SK-N-MC (cell line): ENCODE data around the gene CR1L.
"Not testable (repeated sequence)": the region's sequence is repeated elsewhere in the genome, so short reads cannot be mapped to it uniquely, and the experiment has no call there.

Source experiments
- DNase-seq: peaks from one replicate; pipeline ENCODE4 v3.0.0-alpha.2; 2011; ENCODE audit warnings: low read depth, low spot score
- H3K27ac ChIP-seq: fragments of 200-600 bp; sonication (generic); 2 replicates; pipeline ENCODE4 v1.5.1; 2016; ENCODE audit warnings: mixed run types
- H3K36me3 ChIP-seq: fragments of 200-600 bp; sonication (generic); 2 replicates; pipeline ENCODE4 v1.6.1; 2017; ENCODE audit warnings: antibody characterized with exemption, low read length, mixed read lengths; ENCODE audit not compliant: insufficient read depth
- H3K4me3 ChIP-seq: fragments of 200-600 bp; sonication (generic); 2 replicates; pipeline ENCODE4 v1.5.1; 2016
- H3K9ac ChIP-seq: fragments of 200-600 bp; sonication (generic); 2 replicates; pipeline ENCODE4 v1.8.0; 2017; ENCODE audit warnings: mixed run types, mixed read lengths; ENCODE audit not compliant: insufficient read length
- H3K9me3 ChIP-seq: fragments of 200-600 bp; sonication (generic); 2 replicates; pipeline ENCODE4 v1.6.1; 2017; ENCODE audit warnings: low read depth, mild to moderate bottlenecking, antibody characterized with exemption, low read length, moderate library complexity, mixed read lengths
- EZH2 ChIP-seq: fragments of 200-600 bp; sonication (generic); IDR thresholded peaks from one replicate; pipeline ENCODE4 v1.6.1; 2017; ENCODE audit warnings: antibody characterized with exemption
- FOXP2 ChIP-seq: optimal IDR thresholded peaks from 2 replicates; pipeline ENCODE3; 2011; ENCODE audit warnings: mild to moderate bottlenecking, moderate library complexity; ENCODE audit not compliant: insufficient read depth; ENCODE audit errors: extremely low read length, control extremely low read depth
- POLR2AphosphoS5 ChIP-seq: IDR thresholded peaks from 2 replicates; pipeline ENCODE4 v1.6.1; 2012; ENCODE audit warnings: mild to moderate bottlenecking, low read depth, low read length, borderline replicate concordance

The CR1L gene

DNA sequence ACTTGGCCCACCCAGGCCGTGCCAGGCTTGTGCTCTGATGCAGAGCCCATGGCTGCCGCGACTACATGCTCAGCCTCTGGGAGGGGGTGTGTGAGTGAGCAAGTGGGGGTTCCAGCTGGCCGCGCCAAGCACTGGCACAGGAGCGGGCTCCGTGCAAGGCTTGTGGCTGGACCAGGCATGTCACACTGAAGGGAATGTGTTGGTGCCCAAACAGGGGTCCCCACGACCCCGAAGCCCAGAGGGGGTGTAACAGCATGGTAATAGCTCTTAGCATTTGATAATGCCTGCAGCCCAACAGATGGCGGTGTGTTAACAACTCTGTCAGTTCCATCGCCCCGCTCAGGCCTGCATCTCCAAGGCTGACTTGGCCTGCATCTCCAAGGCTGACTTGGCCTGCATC lies 68.6 kb downstream of the CR1L start:
- Histone ChIP-seq H3K36me3 (no peaks in the 10 kb centered on the region), H3K9ac (no peak overlapping the region), H3K4me3 (no peak overlapping the region), H3K9me3 (no peaks in the 10 kb centered on the region), H3K27ac (no peak overlapping the region)
- TF ChIP-seq FOXP2 = no peak
- TF ChIP-seq EZH2 = no peak
- TF ChIP-seq POLR2AphosphoS5 = no peak
- no peak for DNase-seq

DNA sequence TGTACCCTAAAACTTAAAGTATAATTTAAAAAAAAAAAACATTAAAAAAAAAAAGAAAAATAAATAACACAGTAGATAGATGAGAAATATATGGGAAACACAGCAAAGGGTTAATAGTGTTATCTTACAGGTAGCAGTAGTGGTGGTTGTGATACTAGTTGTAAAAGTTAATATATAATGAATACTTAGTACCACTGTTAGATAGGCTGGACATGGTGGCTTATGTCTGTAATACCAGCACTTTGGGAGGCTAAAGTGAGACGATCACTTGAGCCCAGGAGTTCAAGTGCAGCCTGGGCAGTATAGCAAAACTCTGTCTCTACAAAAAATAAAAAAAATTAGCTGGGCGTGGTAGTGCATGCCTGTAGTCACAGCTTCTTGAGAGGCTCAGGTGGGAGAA lies 74.3 kb downstream of the CR1L start:
- TF ChIP-seq FOXP2 = no peak
- TF ChIP-seq EZH2 = no peak
- no peak for TF ChIP-seq POLR2AphosphoS5
- H3K36me3 ChIP-seq = no peaks in the 10 kb centered on the region
- no peak for DNase-seq

DNA sequence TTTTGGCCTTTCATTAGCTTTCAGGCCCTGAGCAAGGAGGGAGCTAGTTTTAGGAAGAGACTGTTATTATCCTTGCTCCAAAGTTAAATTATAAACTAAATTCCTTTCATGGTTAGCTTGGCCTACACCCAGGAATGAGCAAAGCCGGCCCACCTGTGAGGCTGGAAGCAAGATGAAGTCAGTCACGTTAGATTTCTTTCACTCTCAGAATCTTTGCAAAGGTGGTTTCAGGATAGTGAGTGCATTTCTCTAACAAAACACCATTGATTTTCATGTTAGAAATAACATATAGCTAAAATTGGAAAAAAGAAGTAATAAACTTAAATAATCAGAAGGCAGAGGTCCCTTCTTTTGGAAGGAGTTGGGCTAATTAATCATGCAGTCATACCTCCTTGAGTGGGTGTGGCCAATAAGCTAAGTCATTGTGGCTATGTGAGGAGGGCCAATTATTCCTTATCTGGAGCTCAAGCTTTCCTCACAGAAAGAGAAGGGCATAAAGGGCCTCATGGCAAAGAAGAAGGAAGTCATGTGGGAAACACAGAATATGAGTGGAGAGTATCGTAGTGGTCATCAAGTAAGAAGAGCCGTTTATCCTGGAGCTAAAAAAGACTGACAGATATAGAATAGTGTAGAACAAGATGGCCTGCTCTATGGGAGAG lies 83.4 kb downstream of the CR1L start:
- H3K27ac ChIP-seq, H3K9ac ChIP-seq, H3K36me3 ChIP-seq, DNase-seq, H3K4me3 ChIP-seq, H3K9me3 ChIP-seq: not testable (repeated sequence)

More for the DNA sequence above, 74.3 kb downstream of the CR1L start:
- H3K4me3 ChIP-seq = no peak overlapping the region
- H3K9ac ChIP-seq = no peak overlapping the region
- H3K9me3 ChIP-seq = no peaks in the 10 kb centered on the region
- no peak overlapping the region for H3K27ac ChIP-seq

DNA sequence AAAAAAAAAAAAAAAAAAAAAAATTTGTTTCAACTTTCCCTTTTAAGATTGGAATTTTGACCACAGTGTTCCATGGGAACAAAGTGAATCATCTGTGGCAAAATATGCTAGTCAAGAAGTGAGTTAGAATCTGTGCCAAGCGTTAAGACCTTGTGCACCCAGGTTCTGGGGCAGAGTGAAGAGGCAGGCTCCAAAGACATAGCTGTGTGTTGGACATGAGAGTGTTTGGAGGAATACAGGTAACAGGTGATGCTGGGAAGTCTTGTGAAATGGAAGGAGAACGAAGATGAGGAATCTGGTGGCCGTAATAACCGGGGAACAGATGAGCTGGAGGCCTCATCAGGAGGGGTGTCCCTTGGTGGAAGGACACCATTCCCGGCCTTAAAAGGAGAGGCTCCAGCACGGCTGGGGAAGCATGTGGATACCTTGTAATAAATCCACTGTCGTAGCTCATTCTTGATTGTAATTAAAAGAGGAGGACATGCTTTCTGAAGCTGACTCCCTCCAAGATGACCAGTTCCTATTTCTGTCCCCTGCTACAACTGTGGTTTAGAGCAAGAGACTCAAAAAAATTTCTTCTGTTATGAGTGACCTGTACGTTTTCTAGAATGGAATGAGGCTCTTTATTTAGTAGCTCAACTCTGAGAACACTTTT lies 92.7 kb downstream of the CR1L start:
- not testable (repeated sequence) for H3K4me3 ChIP-seq, DNase-seq, H3K36me3 ChIP-seq, H3K27ac ChIP-seq, H3K9me3 ChIP-seq, H3K9ac ChIP-seq

DNA sequence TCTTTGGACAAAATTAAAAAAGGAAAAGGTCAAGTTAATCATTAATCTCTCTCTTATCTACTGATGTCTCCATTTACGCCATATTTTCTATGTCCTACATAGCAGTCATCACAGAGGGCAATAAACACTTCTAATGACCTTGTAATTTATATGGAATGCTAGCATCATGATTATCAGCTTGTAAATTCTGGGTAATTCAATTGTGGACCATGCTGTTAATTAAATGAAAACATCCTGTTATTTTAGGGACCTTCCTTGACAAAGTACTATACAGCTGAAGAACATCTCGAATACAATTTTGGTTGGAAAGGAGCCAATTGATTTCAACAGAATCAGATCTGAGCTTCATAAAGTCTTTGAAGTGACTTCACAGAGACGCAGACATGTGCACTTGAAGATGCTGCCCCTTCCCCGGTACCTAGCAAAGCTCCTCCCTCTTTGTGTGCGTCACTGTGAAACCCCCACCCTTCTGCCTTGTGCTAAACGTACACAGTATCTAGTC lies 93.3 kb downstream of the CR1L start:
- not testable (repeated sequence) for H3K36me3 ChIP-seq, H3K9me3 ChIP-seq, H3K4me3 ChIP-seq, H3K27ac ChIP-seq, H3K9ac ChIP-seq, DNase-seq

DNA sequence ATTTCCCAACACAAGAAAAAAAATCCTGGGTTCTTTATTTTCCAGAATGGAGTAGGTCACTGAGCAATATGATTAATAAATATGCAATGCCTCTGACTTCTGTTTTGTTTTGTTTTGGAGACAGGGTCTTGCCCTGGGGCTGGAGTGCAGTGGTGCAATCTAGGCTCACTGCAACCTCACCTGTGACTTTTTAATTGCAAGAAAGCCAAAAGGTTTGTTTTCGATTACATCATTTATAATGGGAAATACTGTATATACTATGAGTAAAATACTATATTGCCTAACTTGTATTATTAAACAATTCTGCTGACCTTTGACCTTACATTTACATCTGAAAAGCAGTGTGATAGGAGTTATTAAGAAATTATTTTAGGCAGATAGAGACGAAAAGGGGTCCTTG lies 95.3 kb downstream of the CR1L start:
- DNase-seq = no peak
- Histone ChIP-seq H3K36me3 (no peaks in the 10 kb centered on the region), H3K27ac (no peak overlapping the region), H3K9ac (no peak overlapping the region), H3K9me3 (no peaks in the 10 kb centered on the region), H3K4me3 (no peak overlapping the region)
- TF ChIP-seq EZH2 = no peak
- TF ChIP-seq FOXP2 = no peak
- no peak for TF ChIP-seq POLR2AphosphoS5

DNA sequence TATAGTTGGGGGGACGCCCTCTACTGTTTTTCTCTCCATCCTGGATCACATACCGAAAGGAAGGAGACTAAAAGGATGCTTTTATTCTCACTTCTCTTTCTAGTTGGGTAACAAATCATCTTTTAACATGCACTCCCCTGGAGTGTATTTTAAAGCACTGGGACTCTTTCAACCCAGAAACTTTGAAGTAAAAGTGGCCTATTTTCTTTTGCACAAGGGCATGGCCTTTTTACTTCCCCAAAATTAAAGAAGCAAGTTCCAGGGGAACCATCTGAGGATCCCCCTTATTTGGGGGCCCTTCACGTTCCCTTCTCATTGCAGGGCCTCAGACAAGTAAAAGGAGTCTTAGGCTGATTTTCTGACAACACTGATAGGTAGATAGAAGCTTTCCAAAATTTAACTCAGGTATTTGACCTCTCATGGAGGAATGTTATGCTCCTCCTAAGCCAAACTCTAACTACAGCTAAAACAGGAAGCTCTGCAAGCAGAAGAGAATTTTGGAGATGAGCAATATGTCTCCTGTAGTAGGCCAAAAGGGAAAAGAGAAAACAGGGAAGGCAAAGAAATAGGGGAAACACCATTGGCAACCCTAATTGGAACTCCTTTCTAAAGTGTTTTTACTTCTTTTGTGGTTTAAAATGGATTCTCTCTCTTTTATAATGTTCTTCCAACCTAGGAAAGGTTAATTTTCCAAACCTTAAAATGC lies 98.1 kb downstream of the CR1L start:
- Histone ChIP-seq H3K9me3 (no peaks in the 10 kb centered on the region), H3K4me3 (no peak overlapping the region), H3K27ac (no peak overlapping the region), H3K9ac (no peak overlapping the region), H3K36me3 (no peaks in the 10 kb centered on the region)
- TF ChIP-seq POLR2AphosphoS5 = no peak
- no peak for TF ChIP-seq EZH2
- TF ChIP-seq FOXP2 = no peak
- DNase-seq = no peak

DNA sequence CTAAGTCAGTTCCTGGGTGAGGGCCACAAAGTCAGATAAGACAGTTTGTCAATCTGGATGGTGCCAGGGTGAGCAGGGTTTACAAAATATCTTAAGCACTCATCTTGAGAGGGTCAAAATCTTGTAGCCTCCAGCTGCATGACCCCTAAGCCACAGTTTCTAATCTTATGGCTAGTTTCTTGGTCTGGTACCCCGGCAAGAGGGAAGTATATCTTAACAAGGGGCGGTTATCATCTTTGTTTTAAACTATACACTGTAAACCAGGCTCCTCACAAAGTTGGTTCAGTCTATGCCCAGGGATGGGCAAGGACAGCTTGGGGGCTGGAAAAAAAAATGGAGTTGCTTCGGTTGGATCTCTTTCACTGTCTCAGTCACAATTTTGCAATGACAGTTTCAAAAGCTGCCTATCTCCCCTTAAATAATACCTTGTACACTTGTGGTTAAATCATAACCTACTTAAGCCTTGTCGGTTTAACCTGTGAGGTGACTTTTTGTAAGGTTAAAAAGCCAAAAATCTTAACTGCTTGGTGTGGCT lies 99.1 kb downstream of the CR1L start:
- no peak overlapping the region for H3K9ac ChIP-seq

DNA sequence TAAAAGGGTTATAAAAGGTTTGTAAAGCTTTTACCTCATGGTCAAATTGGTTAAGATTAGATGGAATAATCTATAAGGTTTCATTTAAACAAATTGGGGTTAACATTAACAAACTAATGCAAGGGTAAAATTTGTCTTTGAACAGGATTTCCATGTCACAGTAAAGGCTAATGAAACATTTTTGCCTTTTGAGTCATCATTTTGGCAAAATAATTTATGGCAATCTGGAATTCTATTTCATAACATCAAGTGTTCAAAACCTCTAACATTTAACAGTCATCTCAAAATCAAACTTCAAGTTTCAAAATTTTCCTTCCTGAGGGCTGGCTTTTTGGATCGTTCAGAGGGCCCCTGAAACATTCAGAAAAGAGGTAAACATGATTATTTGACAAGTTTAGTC lies 100.4 kb downstream of the CR1L start:
- Histone ChIP-seq H3K9me3 (no peaks in the 10 kb centered on the region), H3K9ac (no peak overlapping the region), H3K4me3 (no peak overlapping the region), H3K36me3 (no peaks in the 10 kb centered on the region), H3K27ac (no peak overlapping the region)
- no peak for TF ChIP-seq FOXP2
- no peak for TF ChIP-seq POLR2AphosphoS5
- TF ChIP-seq EZH2 = no peak
- DNase-seq = no peak

More for the DNA sequence above, 99.1 kb downstream of the CR1L start:
- Histone ChIP-seq H3K36me3 (no peaks in the 10 kb centered on the region), H3K27ac (no peak overlapping the region), H3K9me3 (no peaks in the 10 kb centered on the region), H3K4me3 (no peak overlapping the region)
- DNase-seq = no peak
- no peak for TF ChIP-seq POLR2AphosphoS5
- TF ChIP-seq FOXP2 = no peak
- TF ChIP-seq EZH2 = no peak
